ENCODE measurements around the gene KLHDC8A. TPM values are rescaled to one million over a fixed set of nuclear protein-coding genes. Genes with fewer than 3 reads are reported as not detected.

The KLHDC8A gene
- total and polyA plus RNA-seq, 2 of the 13 experiments (the other 11 are each of a cell fraction or from before 2014, with no cell fraction given): not detected

GRCh38 chr1:205287767-205288559, 68.8 kb downstream of the KLHDC8A start:
- Histone ChIP-seq H3K4me1 (ENCODE audit: insufficient read depth, low read length) (peaks cover 75% of the 10 kb centered on the region), H3K9ac (ENCODE audit: insufficient read depth, low read depth, low read length) (no peak overlapping the region), H3K4me3 (replicated peaks in 1 of 3; ENCODE audit: insufficient read depth in 1 of 3, low read depth in 2 of 3, low read length in 3 of 3) (no peak overlapping the region), H3K9me3 (ENCODE audit: low read length) (no peaks in the 10 kb centered on the region), H3K27ac (ENCODE audit: extremely low read length, insufficient read depth, low read length) (no peak overlapping the region), H3K4me2 (ENCODE audit: low read depth, low read length) (0 out of 2 replicates have a peak overlapping the region, but pooled peaks have one; percentile 47), H2AFZ (ENCODE audit: low read length) (no peak overlapping the region), H4K20me1 (ENCODE audit: insufficient read depth, low read length) (no peaks in the 10 kb centered on the region), H3K79me2 (ENCODE audit: insufficient read depth, low read length) (no peaks in the 10 kb centered on the region), H3K27me3 (ENCODE audit: control insufficient read depth in 1 of 2, insufficient read depth in 2 of 2, low read length in 2 of 2) (no peaks in the 10 kb centered on the region), H3K36me3 (replicated peaks in 1 of 2; ENCODE audit: control insufficient read depth in 1 of 2, insufficient read depth in 2 of 2, low read length in 2 of 2) (no peaks in the 10 kb centered on the region)
- ATAC-seq: no peak
- in situ Hi-C loops (cut with HindIII; ENCODE audit: extremely low pct_ligation_motif_present, low pct_unique_long_range_greater_than_20kb) (no loop called here), intact Hi-C loops (cut with micrococcal nuclease; ENCODE audit: unreplicated experiment) (no loop called here)
- 45% methylated on average over 8 of the region's 8 CpGs for WGBS (ENCODE audit: low lambda C conversion rate)
- DNase-seq (ENCODE audit: low spot score): no peak
- no peak for FAIRE-seq
- no TSS peak for BruUV-seq (replicated peaks)
- ChIA-PET CTCF (ENCODE audit: low intra/inter-chr PET ratio, low total read pairs) (no interaction called here), POLR2A (interaction anchor here (1.2 kb wide), 1 partner anchor 30 kb away, joined by 3 read pairs; no protein-coding TSS in a partner anchor)
- TF ChIP-seq MED8 (CRISPR knock-in tag; IDR thresholded peaks at IDR 0.05; ENCODE audit: insufficient replicate concordance) (no peak), ZNF512B (CRISPR knock-in tag; IDR thresholded peaks at IDR 0.05; ENCODE audit: borderline replicate concordance) (no peak), FOXP1 (IDR thresholded peaks at IDR 0.05) (no peak), FOXP1 (CRISPR knock-in tag; IDR thresholded peaks at IDR 0.05) (no peak), ATF4 (CRISPR knock-in tag; IDR thresholded peaks at IDR 0.05) (no peak)

Measured in HepG2 (cell line).